ENCODE measurements around the gene CLEC7A.

DNA sequence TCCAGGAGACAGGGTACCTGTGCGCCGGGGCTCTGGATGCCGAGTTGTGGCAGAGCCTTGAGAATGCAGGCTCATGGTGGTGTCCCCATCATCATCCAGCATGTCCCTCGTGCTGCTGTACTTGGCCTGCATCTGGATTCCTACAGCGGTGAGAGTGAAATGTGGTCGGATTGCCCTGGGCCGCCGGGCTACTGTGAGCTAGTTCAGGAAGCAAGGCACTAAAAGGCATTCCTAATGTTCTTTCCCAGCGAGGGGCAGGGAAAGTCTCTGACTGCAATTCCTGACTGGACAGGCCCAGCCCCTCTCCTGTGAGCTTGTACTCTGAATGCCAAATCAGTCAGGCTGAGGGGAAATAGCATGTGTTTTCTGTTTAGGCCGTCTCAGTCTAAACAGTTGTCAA is 31.2 kb downstream of the CLEC7A start, which contains the start of gene CLEC1A:
- TF ChIP-seq, protein P1, sequence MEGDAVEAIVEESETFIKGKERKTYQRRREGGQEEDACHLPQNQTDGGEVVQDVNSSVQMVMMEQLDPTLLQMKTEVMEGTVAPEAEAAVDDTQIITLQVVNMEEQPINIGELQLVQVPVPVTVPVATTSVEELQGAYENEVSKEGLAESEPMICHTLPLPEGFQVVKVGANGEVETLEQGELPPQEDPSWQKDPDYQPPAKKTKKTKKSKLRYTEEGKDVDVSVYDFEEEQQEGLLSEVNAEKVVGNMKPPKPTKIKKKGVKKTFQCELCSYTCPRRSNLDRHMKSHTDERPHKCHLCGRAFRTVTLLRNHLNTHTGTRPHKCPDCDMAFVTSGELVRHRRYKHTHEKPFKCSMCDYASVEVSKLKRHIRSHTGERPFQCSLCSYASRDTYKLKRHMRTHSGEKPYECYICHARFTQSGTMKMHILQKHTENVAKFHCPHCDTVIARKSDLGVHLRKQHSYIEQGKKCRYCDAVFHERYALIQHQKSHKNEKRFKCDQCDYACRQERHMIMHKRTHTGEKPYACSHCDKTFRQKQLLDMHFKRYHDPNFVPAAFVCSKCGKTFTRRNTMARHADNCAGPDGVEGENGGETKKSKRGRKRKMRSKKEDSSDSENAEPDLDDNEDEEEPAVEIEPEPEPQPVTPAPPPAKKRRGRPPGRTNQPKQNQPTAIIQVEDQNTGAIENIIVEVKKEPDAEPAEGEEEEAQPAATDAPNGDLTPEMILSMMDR (IDR thresholded peaks at IDR 0.05; ENCODE audit: insufficient read depth, low read length, poor library complexity, severe bottlenecking), result no peak
- TF ChIP-seq EZH2phosphoT487 (conservative IDR thresholded peaks at IDR 0.05; ENCODE audit: low read length), result no peak

All from SU-DHL-6 (cell line).